Stomach (tissue), 4 donors: ENCODE data around the gene PCDHB7.
"Not testable (repeated sequence)": the region's sequence is repeated elsewhere in the genome, so short reads cannot be mapped to it uniquely, and the experiment has no call there.

Experiments used
- CTCF ChIP-seq, 7 experiments: fragments of 450-650 bp in 4 of 7; fragments of 200-600 bp in 3 of 7; sonication (generic) in 3 of 7; IDR thresholded peaks; one replicate each; pipeline ENCODE4 v1.5.1; 2016 to 2019; ENCODE audit warnings: antibody characterized with exemption in 7 of 7, control low read depth in 2 of 7, mild to moderate bottlenecking in 1 of 7
- EP300 ChIP-seq: sonication (generic); formaldehyde crosslinking; IDR thresholded peaks from one replicate; pipeline ENCODE4 v1.6.1; 2017; ENCODE audit warnings: antibody characterized with exemption
- POLR2A ChIP-seq, 4 donors: fragments of 450-650 bp; IDR thresholded peaks; one replicate each; pipeline ENCODE4 v1.6.1; 2016; ENCODE audit warnings: antibody characterized with exemption in 4 of 4, control low read depth in 2 of 4, mild to moderate bottlenecking in 1 of 4, moderate library complexity in 1 of 4

GRCh38 chr5:141225421-141225820, 53.0 kb downstream of the PCDHB7 start:
- not testable (repeated sequence) for TF ChIP-seq EP300; CTCF (IDR thresholded peaks at IDR 0.05); POLR2A (IDR thresholded peaks at IDR 0.05)
